GM19397 (cell line): Measurements from ENCODE around the gene LAMA5.

Experiments used
- ATAC-seq: cut with Tn5 transposase; IDR thresholded peaks from one replicate; pipeline ENCODE4 v1.9.1; 2021; ENCODE audit warnings: mild to moderate bottlenecking, moderate library complexity; ENCODE audit not compliant: unreplicated experiment

The LAMA5 gene

GRCh38 chr20:62305149-62305764 is 61.9 kb downstream of the LAMA5 start:
- no peak for ATAC-seq

- no peak for ATAC-seq
Observed at GRCh38 chr20:62304331-62305148, 62.6 kb downstream of the LAMA5 start.

GRCh38 chr20:62303340-62304226 is 63.5 kb downstream of the LAMA5 start:
- peak; percentile 5 for ATAC-seq

GRCh38 chr20:62303062-62303339 is 64.1 kb downstream of the LAMA5 start:
- no peak for ATAC-seq

GRCh38 chr20:62302341-62303061 is 64.6 kb downstream of the LAMA5 start, which contains the start of gene ADRM1:
Gene ADRM1 (plus strand): TSS chr20:62302997. CDS start chr20:62303569, 572 bp downstream.
- ATAC-seq = peak; percentile 88

- ATAC-seq = peak; percentile 21
Observed at GRCh38 chr20:62301773-62302340, 65.3 kb downstream of the LAMA5 start.

- no peak for ATAC-seq
Observed at GRCh38 chr20:62301111-62301668, 65.9 kb downstream of the LAMA5 start.

GRCh38 chr20:62300319-62300718 is 66.8 kb downstream of the LAMA5 start:
- ATAC-seq = no peak

GRCh38 chr20:62299666-62300236 is 67.4 kb downstream of the LAMA5 start:
- ATAC-seq = no peak

GRCh38 chr20:62298577-62299249 is 68.4 kb downstream of the LAMA5 start:
- no peak for ATAC-seq

- no peak for ATAC-seq
Observed at GRCh38 chr20:62297449-62298227, 69.5 kb downstream of the LAMA5 start.

- ATAC-seq = no peak
Observed at GRCh38 chr20:62296724-62297448, 70.2 kb downstream of the LAMA5 start.

GRCh38 chr20:62294516-62294915 is 72.6 kb downstream of the LAMA5 start:
- ATAC-seq = no peak

GRCh38 chr20:62293946-62294345 is 73.2 kb downstream of the LAMA5 start:
- ATAC-seq = no peak

- ATAC-seq = no peak
Observed at GRCh38 chr20:62293111-62293784, 73.9 kb downstream of the LAMA5 start.

GRCh38 chr20:62292108-62292507 is 75.0 kb downstream of the LAMA5 start:
- no peak for ATAC-seq
